Sigmoid colon (tissue), 4 donors: ENCODE results near the gene PSMG4.

Experiments
- EP300 ChIP-seq, 4 donors: sonication (generic); formaldehyde crosslinking; IDR thresholded peaks; one replicate each; pipeline ENCODE4 v1.6.1; 2017; ENCODE audit warnings: antibody characterized with exemption in 4 of 4
- POLR2AphosphoS5 ChIP-seq, 4 donors: sonication (generic); formaldehyde crosslinking; IDR thresholded peaks; one replicate each; pipeline ENCODE4 v1.6.1; 2017; ENCODE audit warnings: antibody characterized with exemption in 4 of 4
- TF ChIP-seq, protein P1 (sequence below), 4 experiments: fragments of 450-650 bp in 3 of 4; fragments of 200-600 bp in 1 of 4; IDR thresholded peaks; one replicate each; pipeline ENCODE4 v1.5.1; 2016 to 2019; ENCODE audit warnings: antibody characterized with exemption in 4 of 4, mild to moderate bottlenecking in 3 of 4, moderate library complexity in 2 of 4

DNA sequence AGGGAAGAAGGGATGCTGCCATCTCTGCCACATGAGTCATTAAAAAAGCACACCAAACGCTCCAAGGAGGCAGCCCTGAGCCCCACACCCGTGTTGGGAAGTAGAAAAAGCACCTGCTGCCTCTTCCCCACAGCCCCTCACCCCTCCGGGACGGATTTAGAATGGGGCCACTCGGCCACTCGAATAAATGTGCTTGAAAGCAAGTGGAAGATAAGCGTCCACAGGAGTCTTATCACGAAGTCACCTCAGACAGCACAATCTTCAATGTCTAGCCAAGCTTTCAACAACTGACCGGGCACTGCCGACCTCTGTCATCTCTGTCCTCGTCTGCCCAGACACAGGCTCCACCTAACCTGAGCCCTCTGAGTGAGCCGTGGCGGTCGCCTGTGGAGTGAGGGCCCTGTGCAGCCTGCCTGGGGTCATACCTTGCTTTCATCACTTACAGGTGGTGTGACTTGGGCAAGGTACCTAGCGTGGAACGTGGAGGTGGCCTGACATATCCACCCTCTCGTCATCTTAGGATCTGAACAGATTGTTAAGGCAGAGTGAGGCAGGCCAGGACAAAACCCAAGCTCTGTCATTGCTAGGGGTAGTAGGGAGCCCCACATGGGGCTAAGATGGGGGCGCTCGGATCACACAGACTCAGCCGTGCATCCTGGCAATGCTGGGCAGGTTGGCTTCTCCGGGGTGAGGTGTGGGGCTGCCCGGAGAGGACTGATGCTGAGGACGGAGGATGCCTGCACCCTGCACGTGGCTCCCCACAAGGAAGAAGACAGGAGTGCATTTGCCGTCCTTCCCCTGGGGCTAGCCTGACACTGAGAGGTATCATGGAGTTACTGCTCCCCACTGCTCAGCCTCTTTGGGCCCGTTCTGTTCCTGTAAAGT lies 34.8 kb downstream of the PSMG4 start:
- TF ChIP-seq, protein P1, sequence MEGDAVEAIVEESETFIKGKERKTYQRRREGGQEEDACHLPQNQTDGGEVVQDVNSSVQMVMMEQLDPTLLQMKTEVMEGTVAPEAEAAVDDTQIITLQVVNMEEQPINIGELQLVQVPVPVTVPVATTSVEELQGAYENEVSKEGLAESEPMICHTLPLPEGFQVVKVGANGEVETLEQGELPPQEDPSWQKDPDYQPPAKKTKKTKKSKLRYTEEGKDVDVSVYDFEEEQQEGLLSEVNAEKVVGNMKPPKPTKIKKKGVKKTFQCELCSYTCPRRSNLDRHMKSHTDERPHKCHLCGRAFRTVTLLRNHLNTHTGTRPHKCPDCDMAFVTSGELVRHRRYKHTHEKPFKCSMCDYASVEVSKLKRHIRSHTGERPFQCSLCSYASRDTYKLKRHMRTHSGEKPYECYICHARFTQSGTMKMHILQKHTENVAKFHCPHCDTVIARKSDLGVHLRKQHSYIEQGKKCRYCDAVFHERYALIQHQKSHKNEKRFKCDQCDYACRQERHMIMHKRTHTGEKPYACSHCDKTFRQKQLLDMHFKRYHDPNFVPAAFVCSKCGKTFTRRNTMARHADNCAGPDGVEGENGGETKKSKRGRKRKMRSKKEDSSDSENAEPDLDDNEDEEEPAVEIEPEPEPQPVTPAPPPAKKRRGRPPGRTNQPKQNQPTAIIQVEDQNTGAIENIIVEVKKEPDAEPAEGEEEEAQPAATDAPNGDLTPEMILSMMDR (IDR thresholded peaks at IDR 0.05): no peak
- no peak for TF ChIP-seq POLR2AphosphoS5 (IDR thresholded peaks at IDR 0.05)
- TF ChIP-seq EP300 (IDR thresholded peaks at IDR 0.05): no peak
